Endothelial cell of hepatic sinusoid (primary cell): ENCODE measurements around the gene DHDH.
"Not testable (repeated sequence)": the region's sequence is repeated elsewhere in the genome, so short reads cannot be mapped to it uniquely, and the experiment has no call there.

Source experiments
- in situ Hi-C: cut with HindIII; loops from 2 replicates; pipeline ENCODE4 v1.10.0; 2017; ENCODE audit warnings: low sequenced_read_pairs

DHDH gene

GRCh38 chr19:48933382-48933932 is at the start of gene DHDH:
Gene DHDH, plus strand, starts transcription at chr19:48933699. Its CDS starts 23 bp downstream, at chr19:48933722.
- in situ Hi-C loops = no loop called here

GRCh38 chr19:48883726-48884125 is 49.8 kb upstream of the DHDH start:
- in situ Hi-C loops = no loop called here

GRCh38 chr19:48887861-48888612 is 45.5 kb upstream of the DHDH start:
- in situ Hi-C loops = loop anchor here (5.0 kb wide), 1 partner anchor 46 kb away; no protein-coding TSS in a partner anchor

- in situ Hi-C loops = loop anchor here (5.0 kb wide), 1 partner anchor 47 kb away; no protein-coding TSS in a partner anchor
Measured at GRCh38 chr19:48889496-48889895, 44.0 kb upstream of the DHDH start.

GRCh38 chr19:48890551-48890950 is 42.9 kb upstream of the DHDH start:
- in situ Hi-C loops = no loop called here

- in situ Hi-C loops = no loop called here
Measured at GRCh38 chr19:48895226-48895625, 38.3 kb upstream of the DHDH start.

GRCh38 chr19:48896191-48896720 is 37.2 kb upstream of the DHDH start:
- in situ Hi-C loops = no loop called here

GRCh38 chr19:48897181-48897580 is 36.3 kb upstream of the DHDH start:
- in situ Hi-C loops = no loop called here

GRCh38 chr19:48899386-48899749 is 34.1 kb upstream of the DHDH start:
- in situ Hi-C loops = not testable (repeated sequence)

- in situ Hi-C loops = no loop called here
Measured at GRCh38 chr19:48899781-48900476, 33.6 kb upstream of the DHDH start, which contains the start of gene NUCB1. Gene NUCB1, plus strand, starts transcription at chr19:48900312. Its CDS starts 485 bp downstream, at chr19:48900797.

- in situ Hi-C loops = no loop called here
Measured at GRCh38 chr19:48900477-48901406, 32.8 kb upstream of the DHDH start.

- in situ Hi-C loops = not testable (repeated sequence)
Measured at GRCh38 chr19:48902291-48902690, 31.2 kb upstream of the DHDH start.

- in situ Hi-C loops = not testable (repeated sequence)
Measured at GRCh38 chr19:48903788-48904187, 29.7 kb upstream of the DHDH start.

- in situ Hi-C loops = no loop called here
Measured at GRCh38 chr19:48905664-48906063, 27.8 kb upstream of the DHDH start.

GRCh38 chr19:48906324-48906723 is 27.2 kb upstream of the DHDH start:
- in situ Hi-C loops = no loop called here

- in situ Hi-C loops = no loop called here
Measured at GRCh38 chr19:48907671-48908070, 25.8 kb upstream of the DHDH start.

- in situ Hi-C loops = loop anchor here (5.0 kb wide), 1 partner anchor 68 kb away; no protein-coding TSS in a partner anchor
Measured at GRCh38 chr19:48909424-48910077, 23.9 kb upstream of the DHDH start.

GRCh38 chr19:48910803-48911202 is 22.7 kb upstream of the DHDH start:
- in situ Hi-C loops = loop anchor here (5.0 kb wide), 1 partner anchor 66 kb away; no protein-coding TSS in a partner anchor

GRCh38 chr19:48913114-48913889 is 20.2 kb upstream of the DHDH start:
- in situ Hi-C loops = loop anchor here (5.0 kb wide), 1 partner anchor 64 kb away; no protein-coding TSS in a partner anchor
